Activated CD4-positive, alpha-beta T cell treated with anti-CD3 and anti-CD28 coated beads, Interleukin-2, Interleukin-6, amounts not matched to agents 100 ng/mL and 50 ng/mL, durations not matched to agents 16 hours and 8 hours (primary cell): Measurements from ENCODE around the gene ZNF566.
"Not testable (repeated sequence)": the region's sequence is repeated elsewhere in the genome, so short reads cannot be mapped to it uniquely, and the experiment has no call there.

Experiments
- DNase-seq: peaks from one replicate; pipeline ENCODE4 v3.0.0-alpha.2; 2020

Gene ZNF566

GRCh38 chr19:36489118-36489919 is at the start of gene ZNF566:
TSS of gene ZNF566 (minus strand) at chr19:36489561. CDS start at chr19:36476557, 13,004 bp downstream.
- peak; percentile 95 for DNase-seq

- no peak for DNase-seq
Observed at GRCh38 chr19:36528921-36529518, 39.7 kb upstream of the ZNF566 start.

- DNase-seq, result peak; percentile 95
Observed at GRCh38 chr19:36528194-36528920, 39.0 kb upstream of the ZNF566 start, which contains the start of gene ZNF260. TSS of gene ZNF260 (minus strand) at chr19:36528271. CDS start at chr19:36515238, 13,033 bp downstream.

- no peak for DNase-seq
Observed at GRCh38 chr19:36527873-36528193, 38.5 kb upstream of the ZNF566 start.

GRCh38 chr19:36527341-36527740 is 38.0 kb upstream of the ZNF566 start:
- no peak for DNase-seq

GRCh38 chr19:36526581-36526980 is 37.2 kb upstream of the ZNF566 start:
- no peak for DNase-seq

- no peak for DNase-seq
Observed at GRCh38 chr19:36524617-36525016, 35.3 kb upstream of the ZNF566 start.

GRCh38 chr19:36514012-36514612 is 24.8 kb upstream of the ZNF566 start:
- DNase-seq, result no peak

GRCh38 chr19:36508325-36508724 is 19.0 kb upstream of the ZNF566 start:
- DNase-seq, result no peak

- DNase-seq, result no peak
Observed at GRCh38 chr19:36501973-36502372, 12.6 kb upstream of the ZNF566 start.

- DNase-seq, result no peak
Observed at GRCh38 chr19:36497001-36497400, 7.6 kb upstream of the ZNF566 start.

- peak; percentile 22 for DNase-seq
Observed at GRCh38 chr19:36492689-36493453, 3.5 kb upstream of the ZNF566 start.

- DNase-seq, result not testable (repeated sequence)
Observed at GRCh38 chr19:36490846-36491245, 1.5 kb upstream of the ZNF566 start.

- peak; percentile 77 for DNase-seq
Observed at GRCh38 chr19:36489920-36490415, 607 bp upstream of the ZNF566 start.

GRCh38 chr19:36488846-36489117 is 579 bp downstream of the ZNF566 start:
- DNase-seq, result no peak

- DNase-seq, result no peak
Observed at GRCh38 chr19:36488118-36488845, 1.1 kb downstream of the ZNF566 start.

GRCh38 chr19:36483653-36484052 is 5.7 kb downstream of the ZNF566 start:
- no peak for DNase-seq

GRCh38 chr19:36482876-36483275 is 6.5 kb downstream of the ZNF566 start:
- no peak for DNase-seq

- no peak for DNase-seq
Observed at GRCh38 chr19:36460046-36460445, 29.3 kb downstream of the ZNF566 start.

- DNase-seq, result no peak
Observed at GRCh38 chr19:36456831-36457230, 32.5 kb downstream of the ZNF566 start.

GRCh38 chr19:36449059-36449670 is 40.2 kb downstream of the ZNF566 start:
- DNase-seq, result no peak

GRCh38 chr19:36441339-36441738 is 48.0 kb downstream of the ZNF566 start:
- no peak for DNase-seq
